Measurements from ENCODE around the gene BCL2L2.
"Not testable (repeated sequence)": the region's sequence is repeated elsewhere in the genome, so short reads cannot be mapped to it uniquely, and the experiment has no call there.

BCL2L2 gene

GRCh38 chr14:23324993-23325392, 18.4 kb downstream of the BCL2L2 start:
- no peak for DNase-seq

GRCh38 chr14:23325746-23326145, 19.1 kb downstream of the BCL2L2 start:
- not testable (repeated sequence) for DNase-seq

GRCh38 chr14:23326491-23327332, 20.1 kb downstream of the BCL2L2 start:
- no peak for DNase-seq

GRCh38 chr14:23327947-23328744, 21.5 kb downstream of the BCL2L2 start:
- DNase-seq = peak; percentile 75

GRCh38 chr14:23335623-23336022, 29.0 kb downstream of the BCL2L2 start:
- DNase-seq = no peak

- no peak for DNase-seq
Measured at GRCh38 chr14:23339506-23340268, 33.1 kb downstream of the BCL2L2 start.

GRCh38 chr14:23344481-23344880, 37.8 kb downstream of the BCL2L2 start:
- DNase-seq = no peak

- no peak for DNase-seq
Measured at GRCh38 chr14:23345987-23346692, 39.5 kb downstream of the BCL2L2 start.

GRCh38 chr14:23346693-23347405, 40.2 kb downstream of the BCL2L2 start:
- DNase-seq = no peak

GRCh38 chr14:23347406-23348296, 41.0 kb downstream of the BCL2L2 start:
- no peak for DNase-seq

GRCh38 chr14:23348297-23348655, 41.6 kb downstream of the BCL2L2 start:
- no peak for DNase-seq

GRCh38 chr14:23349156-23349845, 42.7 kb downstream of the BCL2L2 start:
- no peak for DNase-seq

- DNase-seq = peak; percentile 17
Measured at GRCh38 chr14:23351681-23352505, 45.3 kb downstream of the BCL2L2 start.

GRCh38 chr14:23352506-23353432, 46.1 kb downstream of the BCL2L2 start, which contains the start of gene SLC22A17:
Gene SLC22A17, minus strand, starts transcription at chr14:23352887.
- DNase-seq = peak; percentile 75

- no peak for DNase-seq
Measured at GRCh38 chr14:23353433-23353780, 46.8 kb downstream of the BCL2L2 start.

GRCh38 chr14:23354990-23355389, 48.4 kb downstream of the BCL2L2 start:
- no peak for DNase-seq

- DNase-seq = no peak
Measured at GRCh38 chr14:23355871-23356435, 49.3 kb downstream of the BCL2L2 start.

GRCh38 chr14:23356662-23357061, 50.0 kb downstream of the BCL2L2 start:
- no peak for DNase-seq
